NCI-H774 (cell line): Measurements from ENCODE around the gene SGPL1.

ENCODE experiments used
- DNase-seq: peaks from one replicate; lab custom pipeline; 2025; lab: John Stamatoyannopoulos, UW

SGPL1 gene

DNA sequence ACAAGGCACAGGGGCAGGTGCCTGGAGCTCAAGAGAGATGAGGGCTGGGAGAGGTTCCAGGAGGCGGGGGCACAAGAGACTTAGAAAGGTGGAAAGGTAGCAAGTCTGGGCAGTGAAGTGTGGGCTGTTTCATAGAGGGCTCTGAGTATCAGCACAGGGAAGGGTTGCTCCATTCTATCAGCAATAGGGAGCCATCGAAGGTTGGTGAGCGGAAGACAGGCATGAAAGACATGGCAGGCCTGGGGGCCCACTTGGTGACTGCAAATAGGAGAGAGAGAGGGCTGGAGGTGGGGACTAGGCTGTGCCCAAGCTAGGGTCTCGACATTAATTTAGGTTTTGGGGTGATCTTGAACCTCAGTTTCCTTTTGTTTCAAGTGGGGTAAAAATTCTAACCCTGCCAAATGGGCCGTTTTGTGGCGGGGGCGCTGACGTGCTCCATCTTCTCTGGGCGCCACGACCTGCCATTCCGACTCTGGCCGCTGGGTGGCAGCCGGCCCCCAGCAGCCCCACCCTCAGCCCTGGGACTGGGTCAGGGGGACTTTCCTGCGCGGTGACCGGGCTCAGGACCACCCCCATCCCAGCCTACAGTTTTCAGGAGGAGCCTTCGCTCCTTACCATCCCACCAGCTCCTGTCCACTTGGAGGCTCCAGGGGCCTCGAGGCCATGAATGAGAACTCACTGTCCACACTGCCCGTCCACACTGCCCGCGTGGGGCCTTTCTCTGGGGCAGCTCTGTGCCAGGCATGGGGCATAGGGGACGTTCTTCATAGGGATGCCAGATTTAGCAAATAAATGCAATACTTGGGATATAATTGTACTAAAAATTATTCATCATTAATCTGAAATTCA lies 109.9 kb downstream of the SGPL1 start:
- DNase-seq, result no peak

DNA sequence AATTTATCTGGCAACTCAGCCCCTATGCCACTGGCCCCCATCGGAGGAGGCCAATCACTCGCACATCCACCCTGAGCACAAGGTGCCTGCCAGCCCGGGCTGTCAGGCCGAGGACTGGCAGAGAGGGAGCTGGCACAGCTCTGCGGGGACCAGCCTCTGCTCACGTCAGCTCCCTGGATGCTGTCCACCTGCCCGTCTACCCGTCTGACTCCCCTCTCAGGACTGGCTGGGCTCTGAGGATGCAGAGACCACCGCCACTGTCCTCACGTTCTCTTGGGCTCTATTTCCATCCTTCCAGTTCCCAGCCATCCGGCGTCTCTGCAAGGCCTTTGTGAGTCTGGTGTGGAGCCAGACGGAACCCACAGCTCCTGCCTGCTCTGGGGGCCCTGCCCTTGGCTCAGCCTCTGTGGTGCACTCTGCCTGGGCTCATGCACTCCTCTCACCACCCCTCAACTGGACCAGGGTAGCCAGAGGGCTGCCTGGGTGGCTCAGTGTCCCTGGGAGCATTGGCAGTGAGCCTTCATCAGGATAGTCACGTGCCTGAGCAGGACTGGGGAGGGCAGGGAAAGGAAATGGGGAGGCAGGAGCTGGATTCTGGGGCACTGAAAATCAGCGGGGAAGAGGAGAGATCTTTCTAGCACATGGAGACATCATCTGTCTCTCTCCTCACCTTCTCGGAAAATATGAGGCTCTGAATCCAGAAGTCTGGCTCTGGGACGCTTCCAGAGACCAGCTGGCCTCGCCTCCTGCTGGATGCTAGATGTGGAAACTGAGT lies 110.7 kb downstream of the SGPL1 start:
- DNase-seq, result no peak

GRCh38 chr10:70927189-70927943 lies 111.6 kb downstream of the SGPL1 start:
- DNase-seq, result no peak

DNA sequence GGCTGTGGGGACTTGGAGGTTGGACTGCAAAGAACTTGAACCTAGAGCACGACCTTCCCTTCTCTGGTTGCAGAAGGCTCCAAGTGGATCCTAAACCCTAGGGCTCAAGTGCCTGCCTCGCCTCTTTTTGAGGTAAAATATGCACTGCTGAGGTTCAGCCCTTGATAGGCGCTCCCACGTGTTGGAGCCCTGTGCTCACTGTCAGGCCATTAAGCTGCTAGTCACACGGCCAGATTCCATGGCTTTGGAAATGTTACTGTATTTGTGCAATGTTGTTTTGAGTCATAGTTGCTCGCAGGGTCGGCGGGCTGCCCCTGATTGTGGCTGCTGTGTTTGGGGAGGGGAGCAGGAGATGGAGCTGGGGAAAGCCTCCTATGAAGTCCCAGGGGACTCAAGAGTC lies 112.4 kb downstream of the SGPL1 start:
- DNase-seq, result no peak

DNA sequence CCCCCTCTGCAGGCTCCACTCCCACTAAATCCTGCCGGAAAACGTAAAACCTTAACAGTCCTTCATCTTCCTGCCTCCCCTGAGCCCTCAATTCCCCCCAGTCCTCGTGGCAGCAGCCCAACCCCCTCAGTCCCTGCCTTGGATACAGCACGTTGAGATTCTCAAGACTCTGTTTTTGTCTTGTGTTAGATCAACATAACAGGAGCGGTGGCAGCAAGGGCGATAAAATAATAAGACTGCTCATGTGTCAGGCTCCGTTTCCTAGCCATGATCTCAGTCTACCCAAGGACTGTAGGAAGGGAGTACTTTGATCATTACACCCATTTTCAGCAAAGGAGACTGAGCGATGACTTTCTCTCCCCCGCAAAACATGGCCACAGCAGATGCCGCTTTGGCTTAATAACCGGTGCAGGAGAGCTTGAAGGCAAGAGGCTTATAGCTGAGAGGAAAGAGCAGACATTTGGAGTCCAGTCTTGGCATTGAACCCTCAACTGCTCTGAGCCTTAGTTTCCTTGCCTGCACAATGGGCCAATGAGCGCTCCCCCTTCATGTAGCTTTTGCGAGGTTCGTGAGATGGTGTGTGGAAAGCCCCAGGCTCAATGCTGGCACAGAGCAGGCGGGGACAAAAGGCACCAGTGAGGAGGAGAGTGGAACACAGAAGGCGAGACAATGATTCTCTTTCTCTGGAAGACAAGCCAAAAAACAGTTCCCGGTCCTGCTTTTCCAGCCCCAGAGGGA lies 114.7 kb downstream of the SGPL1 start:
- DNase-seq, result no peak
